GM21390 (cell line): ENCODE measurements around the gene NDFIP1.
"Not testable (repeated sequence)": the region's sequence is repeated elsewhere in the genome, so short reads cannot be mapped to it uniquely, and the experiment has no call there.

Experiments used
- ATAC-seq: cut with Tn5 transposase; IDR thresholded peaks from one replicate; pipeline ENCODE4 v1.9.1; 2021; ENCODE audit not compliant: unreplicated experiment

Gene NDFIP1

GRCh38 chr5:142151436-142152383, 43.1 kb downstream of the NDFIP1 start:
- no peak for ATAC-seq

GRCh38 chr5:142152384-142152732, 43.8 kb downstream of the NDFIP1 start:
- ATAC-seq = no peak

- ATAC-seq = no peak
Observed at GRCh38 chr5:142153674-142154448, 45.3 kb downstream of the NDFIP1 start.

- ATAC-seq = not testable (repeated sequence)
Observed at GRCh38 chr5:142154449-142154841, 45.9 kb downstream of the NDFIP1 start.

- ATAC-seq = no peak
Observed at GRCh38 chr5:142156839-142157463, 48.4 kb downstream of the NDFIP1 start.

GRCh38 chr5:142159354-142159753, 50.8 kb downstream of the NDFIP1 start:
- no peak for ATAC-seq

- ATAC-seq = no peak
Observed at GRCh38 chr5:142164315-142164714, 55.7 kb downstream of the NDFIP1 start.

GRCh38 chr5:142166754-142167153, 58.2 kb downstream of the NDFIP1 start:
- no peak for ATAC-seq

GRCh38 chr5:142167458-142167857, 58.9 kb downstream of the NDFIP1 start:
- no peak for ATAC-seq

GRCh38 chr5:142168365-142168764, 59.8 kb downstream of the NDFIP1 start:
- ATAC-seq = no peak

- ATAC-seq = no peak
Observed at GRCh38 chr5:142170254-142170953, 61.8 kb downstream of the NDFIP1 start.

- ATAC-seq = no peak
Observed at GRCh38 chr5:142171270-142171669, 62.7 kb downstream of the NDFIP1 start.

- ATAC-seq = no peak
Observed at GRCh38 chr5:142175039-142175438, 66.5 kb downstream of the NDFIP1 start.

- no peak for ATAC-seq
Observed at GRCh38 chr5:142175461-142176142, 67.0 kb downstream of the NDFIP1 start.

GRCh38 chr5:142176255-142176654, 67.7 kb downstream of the NDFIP1 start:
- no peak for ATAC-seq

- no peak for ATAC-seq
Observed at GRCh38 chr5:142178651-142179050, 70.1 kb downstream of the NDFIP1 start.

- ATAC-seq = no peak
Observed at GRCh38 chr5:142179776-142180387, 71.3 kb downstream of the NDFIP1 start.

- ATAC-seq = no peak
Observed at GRCh38 chr5:142181096-142181495, 72.5 kb downstream of the NDFIP1 start.

GRCh38 chr5:142181547-142182163, 73.1 kb downstream of the NDFIP1 start:
- no peak for ATAC-seq

GRCh38 chr5:142182840-142183239, 74.3 kb downstream of the NDFIP1 start:
- ATAC-seq = no peak
